ENCODE results near the gene LDB2.

The LDB2 gene

DNA sequence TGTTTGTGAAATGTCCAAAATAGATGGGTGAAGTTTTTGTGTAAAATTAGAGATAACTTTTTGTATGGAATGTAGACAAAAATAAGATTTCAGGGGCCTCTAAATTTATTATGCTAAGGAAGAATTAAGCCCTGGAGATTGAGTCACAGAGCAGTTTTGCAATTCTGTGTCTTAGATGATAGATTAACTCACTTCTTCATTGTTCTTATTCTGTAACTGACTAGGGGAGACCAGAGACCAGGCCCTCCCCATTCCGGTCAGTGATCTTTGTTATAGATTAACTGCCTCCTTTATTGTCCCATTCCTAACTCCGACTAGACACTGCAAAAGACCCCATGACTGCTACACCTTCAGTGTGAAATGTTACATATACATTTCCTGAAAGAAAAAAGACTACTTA, 433.8 kb downstream of the LDB2 start:
- no peak for TF ChIP-seq TCF12 (IDR thresholded peaks at IDR 0.05; ENCODE audit: low read depth)
- no peak for TF ChIP-seq ZBTB7A (IDR thresholded peaks at IDR 0.05; ENCODE audit: low read depth)
- TF ChIP-seq NFIC (IDR thresholded peaks at IDR 0.05): no peak
- TF ChIP-seq YY1 (IDR thresholded peaks at IDR 0.05; ENCODE audit: low read depth): no peak
- no peak for TF ChIP-seq TAF1 (IDR thresholded peaks at IDR 0.05; ENCODE audit: low read depth)
- TF ChIP-seq, protein P1, sequence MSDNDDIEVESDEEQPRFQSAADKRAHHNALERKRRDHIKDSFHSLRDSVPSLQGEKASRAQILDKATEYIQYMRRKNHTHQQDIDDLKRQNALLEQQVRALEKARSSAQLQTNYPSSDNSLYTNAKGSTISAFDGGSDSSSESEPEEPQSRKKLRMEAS (IDR thresholded peaks at IDR 0.05): no peak
- no peak for TF ChIP-seq EP300 (IDR thresholded peaks at IDR 0.05; ENCODE audit: borderline replicate concordance)
- TF ChIP-seq FOXM1 (IDR thresholded peaks at IDR 0.05; ENCODE audit: borderline replicate concordance, low read depth): no peak
- TF ChIP-seq CREB1 (IDR thresholded peaks at IDR 0.05; ENCODE audit: low read depth): no peak
- no peak for TF ChIP-seq EGR1 (IDR thresholded peaks at IDR 0.05)
- TF ChIP-seq RAD21 (IDR thresholded peaks at IDR 0.05; ENCODE audit: low read depth): no peak
- TF ChIP-seq, protein P2, sequence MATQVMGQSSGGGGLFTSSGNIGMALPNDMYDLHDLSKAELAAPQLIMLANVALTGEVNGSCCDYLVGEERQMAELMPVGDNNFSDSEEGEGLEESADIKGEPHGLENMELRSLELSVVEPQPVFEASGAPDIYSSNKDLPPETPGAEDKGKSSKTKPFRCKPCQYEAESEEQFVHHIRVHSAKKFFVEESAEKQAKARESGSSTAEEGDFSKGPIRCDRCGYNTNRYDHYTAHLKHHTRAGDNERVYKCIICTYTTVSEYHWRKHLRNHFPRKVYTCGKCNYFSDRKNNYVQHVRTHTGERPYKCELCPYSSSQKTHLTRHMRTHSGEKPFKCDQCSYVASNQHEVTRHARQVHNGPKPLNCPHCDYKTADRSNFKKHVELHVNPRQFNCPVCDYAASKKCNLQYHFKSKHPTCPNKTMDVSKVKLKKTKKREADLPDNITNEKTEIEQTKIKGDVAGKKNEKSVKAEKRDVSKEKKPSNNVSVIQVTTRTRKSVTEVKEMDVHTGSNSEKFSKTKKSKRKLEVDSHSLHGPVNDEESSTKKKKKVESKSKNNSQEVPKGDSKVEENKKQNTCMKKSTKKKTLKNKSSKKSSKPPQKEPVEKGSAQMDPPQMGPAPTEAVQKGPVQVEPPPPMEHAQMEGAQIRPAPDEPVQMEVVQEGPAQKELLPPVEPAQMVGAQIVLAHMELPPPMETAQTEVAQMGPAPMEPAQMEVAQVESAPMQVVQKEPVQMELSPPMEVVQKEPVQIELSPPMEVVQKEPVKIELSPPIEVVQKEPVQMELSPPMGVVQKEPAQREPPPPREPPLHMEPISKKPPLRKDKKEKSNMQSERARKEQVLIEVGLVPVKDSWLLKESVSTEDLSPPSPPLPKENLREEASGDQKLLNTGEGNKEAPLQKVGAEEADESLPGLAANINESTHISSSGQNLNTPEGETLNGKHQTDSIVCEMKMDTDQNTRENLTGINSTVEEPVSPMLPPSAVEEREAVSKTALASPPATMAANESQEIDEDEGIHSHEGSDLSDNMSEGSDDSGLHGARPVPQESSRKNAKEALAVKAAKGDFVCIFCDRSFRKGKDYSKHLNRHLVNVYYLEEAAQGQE (IDR thresholded peaks at IDR 0.05; ENCODE audit: low read depth): no peak
- TF ChIP-seq, protein P3, sequence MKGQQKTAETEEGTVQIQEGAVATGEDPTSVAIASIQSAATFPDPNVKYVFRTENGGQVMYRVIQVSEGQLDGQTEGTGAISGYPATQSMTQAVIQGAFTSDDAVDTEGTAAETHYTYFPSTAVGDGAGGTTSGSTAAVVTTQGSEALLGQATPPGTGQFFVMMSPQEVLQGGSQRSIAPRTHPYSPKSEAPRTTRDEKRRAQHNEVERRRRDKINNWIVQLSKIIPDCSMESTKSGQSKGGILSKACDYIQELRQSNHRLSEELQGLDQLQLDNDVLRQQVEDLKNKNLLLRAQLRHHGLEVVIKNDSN (IDR thresholded peaks at IDR 0.05): no peak

DNA sequence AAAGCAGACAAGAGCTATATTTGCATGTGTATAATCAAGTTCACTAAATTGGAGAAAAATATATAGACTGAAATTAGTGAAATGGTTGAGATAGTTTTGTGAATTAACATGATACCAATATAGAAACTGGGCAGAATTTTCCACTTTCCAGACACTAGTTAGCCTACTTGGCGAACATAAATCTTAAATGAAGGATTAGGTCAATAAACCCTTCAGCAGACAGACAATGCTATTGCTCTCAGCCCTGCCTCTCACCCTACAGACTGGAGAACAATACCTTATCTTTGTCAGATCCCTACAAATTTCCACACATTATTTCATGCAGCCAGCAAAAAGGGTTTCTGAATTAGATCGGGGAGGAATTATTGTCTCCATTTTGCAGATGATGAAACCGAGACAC, 435.8 kb downstream of the LDB2 start:
- TF ChIP-seq, protein P1 (IDR thresholded peaks at IDR 0.05): no peak
- TF ChIP-seq NFIC (IDR thresholded peaks at IDR 0.05) (no peak), FOXM1 (IDR thresholded peaks at IDR 0.05; ENCODE audit: borderline replicate concordance, low read depth) (no peak), TEAD4 (IDR thresholded peaks at IDR 0.05) (no peak), YY1 (IDR thresholded peaks at IDR 0.05; ENCODE audit: low read depth) (no peak), TCF12 (IDR thresholded peaks at IDR 0.05; ENCODE audit: low read depth) (no peak), CEBPB (IDR thresholded peaks at IDR 0.05) (no peak), TAF1 (IDR thresholded peaks at IDR 0.05; ENCODE audit: low read depth) (no peak), RAD21 (IDR thresholded peaks at IDR 0.05; ENCODE audit: low read depth) (no peak)

DNA sequence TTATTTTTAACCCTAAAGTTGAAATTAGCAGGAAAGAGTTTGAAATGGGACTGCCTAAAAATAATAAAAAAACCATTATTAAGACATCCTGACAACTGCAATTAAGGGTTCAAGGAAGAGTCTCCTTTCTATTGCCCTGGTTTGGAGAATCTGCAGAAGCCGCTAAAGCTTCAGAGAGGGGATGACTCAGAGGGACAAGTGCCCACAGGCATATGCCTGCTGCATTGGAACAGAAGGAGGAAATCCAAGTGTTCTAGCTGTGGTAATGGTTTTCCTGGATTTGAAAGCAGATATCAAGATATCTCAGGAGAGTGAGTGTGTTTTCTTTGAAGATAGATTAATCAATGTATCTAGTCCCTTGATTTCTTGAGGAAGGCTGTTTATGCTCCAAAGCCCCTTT, 437.1 kb downstream of the LDB2 start:
- TF ChIP-seq CEBPB (IDR thresholded peaks at IDR 0.05) (no peak), TCF12 (IDR thresholded peaks at IDR 0.05; ENCODE audit: low read depth) (no peak), FOXM1 (IDR thresholded peaks at IDR 0.05; ENCODE audit: borderline replicate concordance, low read depth) (no peak), NFIC (IDR thresholded peaks at IDR 0.05) (no peak), TEAD4 (IDR thresholded peaks at IDR 0.05) (no peak), YY1 (IDR thresholded peaks at IDR 0.05; ENCODE audit: low read depth) (no peak), RAD21 (IDR thresholded peaks at IDR 0.05; ENCODE audit: low read depth) (no peak), EP300 (IDR thresholded peaks at IDR 0.05; ENCODE audit: borderline replicate concordance) (no peak), CREB1 (IDR thresholded peaks at IDR 0.05; ENCODE audit: low read depth) (no peak), EGR1 (IDR thresholded peaks at IDR 0.05) (no peak), TAF1 (IDR thresholded peaks at IDR 0.05; ENCODE audit: low read depth) (no peak), ZBTB7A (IDR thresholded peaks at IDR 0.05; ENCODE audit: low read depth) (no peak)
- TF ChIP-seq, protein P2 (IDR thresholded peaks at IDR 0.05; ENCODE audit: low read depth): no peak
- TF ChIP-seq, protein P3 (IDR thresholded peaks at IDR 0.05): no peak
- TF ChIP-seq, protein P1 (IDR thresholded peaks at IDR 0.05): no peak

DNA sequence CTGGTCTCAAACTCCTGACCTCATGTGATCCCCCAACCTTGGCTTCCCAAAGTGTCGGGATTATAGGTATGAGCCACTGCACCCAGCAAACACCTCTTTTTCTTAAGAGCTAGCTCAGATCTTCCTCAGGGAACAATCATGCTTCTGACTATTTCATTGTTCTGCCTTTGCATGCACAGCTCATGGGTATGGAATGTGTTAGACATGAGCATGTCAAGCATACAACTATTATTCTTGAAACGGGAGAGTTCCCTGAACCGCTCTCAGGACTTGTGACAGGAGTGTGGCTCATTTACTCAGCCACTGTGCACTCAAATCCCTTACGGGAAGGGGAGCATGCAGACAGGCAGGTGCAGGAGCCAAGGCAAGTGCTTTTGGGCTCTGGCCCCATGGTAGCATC, 440.5 kb downstream of the LDB2 start:
- TF ChIP-seq EP300 (IDR thresholded peaks at IDR 0.05; ENCODE audit: borderline replicate concordance) (no peak), EGR1 (IDR thresholded peaks at IDR 0.05) (no peak), TEAD4 (IDR thresholded peaks at IDR 0.05) (no peak), CEBPB (IDR thresholded peaks at IDR 0.05) (no peak), CREB1 (IDR thresholded peaks at IDR 0.05; ENCODE audit: low read depth) (no peak), TAF1 (IDR thresholded peaks at IDR 0.05; ENCODE audit: low read depth) (no peak), ZBTB7A (IDR thresholded peaks at IDR 0.05; ENCODE audit: low read depth) (no peak), FOXM1 (IDR thresholded peaks at IDR 0.05; ENCODE audit: borderline replicate concordance, low read depth) (no peak)
- TF ChIP-seq, protein P2 (IDR thresholded peaks at IDR 0.05; ENCODE audit: low read depth): no peak
